Natural killer cell (primary cell): ENCODE measurements around the gene SLC22A4. TPM values are rescaled to one million over a fixed set of nuclear protein-coding genes. Genes with fewer than 3 reads are reported as not detected.

Experiments
- ATAC-seq, 3 donors: fragments of 150-1000 bp in 2 of 3; fragments of 200-7000 bp in 1 of 3; cut with Tn5 transposase; 1 replicate in 1 of 3; 2 replicates in 2 of 3; pipeline ENCODE4 v1.10.0; 2021; ENCODE audit warnings: mild to moderate bottlenecking in 2 of 3, moderate library complexity in 2 of 3
- DNase-seq, 2 donors: peaks; one replicate each; pipeline versions ENCODE4 v3.0.0 to v3.0.0-alpha.2; 2013 to 2021; ENCODE audit warnings: mixed read lengths in 1 of 2
- H3K27ac ChIP-seq: one replicate; pipeline ENCODE4 v1.5.1; 2013; ENCODE audit warnings: mild to moderate bottlenecking, low read length
- H3K27me3 ChIP-seq: one replicate; pipeline ENCODE4 v1.6.1; 2013; ENCODE audit warnings: low read length; ENCODE audit not compliant: control insufficient read depth, insufficient read depth
- H3K36me3 ChIP-seq: one replicate; pipeline ENCODE4 v1.6.1; 2013; ENCODE audit warnings: low read length; ENCODE audit not compliant: control insufficient read depth, insufficient read depth
- H3K4me1 ChIP-seq: one replicate; pipeline ENCODE4 v1.6.1; 2013; ENCODE audit warnings: low read length; ENCODE audit not compliant: control insufficient read depth, insufficient read depth
- H3K4me3 ChIP-seq: one replicate; pipeline ENCODE4 v1.5.1; 2013; ENCODE audit warnings: low read length
- H3K9me3 ChIP-seq: one replicate; pipeline ENCODE4 v1.6.1; 2013; ENCODE audit warnings: low read length; ENCODE audit not compliant: control insufficient read depth, insufficient read depth
- H3K27ac Mint-ChIP-seq, 2 donors: one replicate each; pipeline ENCODE4 v1.8.0; 2022; ENCODE audit warnings: mild to moderate bottlenecking in 2 of 2, mixed read lengths in 2 of 2, moderate library complexity in 1 of 2
- H3K27me3 Mint-ChIP-seq, 2 donors: one replicate each; pipeline ENCODE4 v1.8.0; 2022; ENCODE audit warnings: low read depth in 2 of 2, mixed read lengths in 2 of 2
- H3K36me3 Mint-ChIP-seq: one replicate; pipeline ENCODE4 v1.8.0; 2022; ENCODE audit warnings: mixed read lengths
- H3K4me1 Mint-ChIP-seq, 2 donors: one replicate each; pipeline ENCODE4 v1.8.0; 2022; ENCODE audit warnings: mixed read lengths in 2 of 2
- H3K4me3 Mint-ChIP-seq: one replicate; pipeline ENCODE4 v1.8.0; 2022; ENCODE audit warnings: mild to moderate bottlenecking, moderate library complexity, mixed read lengths
- H3K9me3 Mint-ChIP-seq, 2 donors: one replicate each; pipeline ENCODE4 v1.8.0; 2022; ENCODE audit warnings: mixed read lengths in 2 of 2
- CTCF ChIP-seq: fragments of 200-600 bp; IDR thresholded peaks from one replicate; pipeline ENCODE4 v1.8.0; 2022; ENCODE audit warnings: antibody characterized with exemption
- WGBS: methylation state at CpG from one replicate; pipeline ENCODE4 v1.1.7; 2013; ENCODE audit warnings: missing lambda C conversion rate; ENCODE audit not compliant: insufficient coverage; 5-methylcytosine and 5-hydroxymethylcytosine counted together
- intact Hi-C: fragments of 100-400 bp; cut with micrococcal nuclease; formaldehyde crosslinking; loops from one replicate; pipeline ENCODE4 v1.14.2; 2022
- total RNA-seq, 4 donors: library from RNA; stranded (reverse); fragments of 120-200 nt in 1 of 4; gene quantifications; one replicate each; pipeline versions ENCODE4 v1.2.3 to v1.2.4, GENCODE V29; 2013 to 2022

SLC22A4 gene
- total RNA-seq, 3 donors from 2014 or later (not counting 1 experiment from before 2014, with no cell fraction given): 0.14 to 2.3 (median 0.27) TPM

- intact Hi-C loops: no loop called here
- H3K36me3 Mint-ChIP-seq: no peaks in the 10 kb centered on the region
- H3K9me3 Mint-ChIP-seq: no peaks in the 10 kb centered on the region
- peaks cover 0 to 5% of the 10 kb centered on the region in 2 donors for H3K4me1 Mint-ChIP-seq
- Histone ChIP-seq H3K4me3 (no peak overlapping the region), H3K9me3 (no peaks in the 10 kb centered on the region), H3K4me1 (peaks cover 8% of the 10 kb centered on the region), H3K36me3 (no peaks in the 10 kb centered on the region), H3K27ac (no peak overlapping the region), H3K27me3 (peaks cover 13% of the 10 kb centered on the region)
- WGBS: 88% methylated on average over 7 of the region's 7 CpGs
- no peak overlapping the region for H3K4me3 Mint-ChIP-seq
- no peak for DNase-seq
- TF ChIP-seq CTCF: no peak
- ATAC-seq: no peak
- no peak overlapping the region for H3K27ac Mint-ChIP-seq
- H3K27me3 Mint-ChIP-seq: peaks cover 0 to 10% of the 10 kb centered on the region in 2 donors
Observed at GRCh38 chr5:132261881-132262845, 32.0 kb upstream of the SLC22A4 start.

GRCh38 chr5:132262882-132263547 lies 31.2 kb upstream of the SLC22A4 start:
- no peak overlapping the region for H3K27ac ChIP-seq
- no peaks in the 10 kb centered on the region for H3K9me3 Mint-ChIP-seq
- ATAC-seq (no peak), DNase-seq (no peak)
- peaks cover 0 to 9% of the 10 kb centered on the region in 2 donors for H3K27me3 Mint-ChIP-seq
- WGBS: 100% methylated on average over 2 of the region's 2 CpGs
- peaks cover 1% of the 10 kb centered on the region for H3K4me1 ChIP-seq
- H3K36me3 Mint-ChIP-seq: no peaks in the 10 kb centered on the region
- peaks cover 0 to 5% of the 10 kb centered on the region in 2 donors for H3K4me1 Mint-ChIP-seq
- no peak overlapping the region for H3K4me3 Mint-ChIP-seq
- H3K4me3 ChIP-seq: no peak overlapping the region
- intact Hi-C loops: no loop called here
- H3K27ac Mint-ChIP-seq: no peak overlapping the region
- H3K9me3 ChIP-seq: no peaks in the 10 kb centered on the region
- TF ChIP-seq CTCF: no peak
- H3K27me3 ChIP-seq: peaks cover 6% of the 10 kb centered on the region
- H3K36me3 ChIP-seq: no peaks in the 10 kb centered on the region

DNA sequence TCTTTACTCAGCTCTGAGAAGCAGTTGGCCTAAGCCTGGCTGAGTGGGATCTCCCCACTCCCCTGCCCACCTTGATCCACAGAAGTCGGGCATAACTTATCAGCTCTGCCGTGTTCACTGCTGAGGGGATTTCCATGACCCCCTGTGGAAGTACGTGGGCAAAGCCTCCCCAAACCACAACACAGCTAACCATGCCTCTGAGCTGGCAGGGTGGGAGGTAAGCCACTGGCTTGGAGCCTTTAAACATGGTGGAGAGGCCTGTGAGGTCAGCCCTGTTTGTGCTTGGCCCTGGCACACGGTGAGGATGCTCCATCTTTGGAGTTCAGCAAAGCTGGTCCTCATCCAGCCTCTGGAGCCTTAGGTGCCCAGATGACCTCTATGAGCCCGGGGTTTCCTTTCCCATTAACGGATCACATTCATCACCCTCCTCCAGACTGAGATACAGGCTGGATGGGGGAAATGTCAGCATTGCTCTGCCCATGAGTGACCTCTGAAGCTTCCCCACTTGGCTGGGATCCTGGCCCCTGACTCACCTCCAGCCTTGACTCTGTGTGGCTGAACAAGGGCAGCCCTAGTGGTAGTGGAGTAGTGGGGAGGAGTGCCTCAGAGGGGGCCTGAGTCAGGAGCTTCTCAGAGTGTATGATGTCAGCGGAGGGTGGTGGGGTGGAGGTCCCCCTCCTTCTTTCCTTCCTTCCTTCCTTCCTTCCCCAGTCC lies 30.5 kb upstream of the SLC22A4 start:
- intact Hi-C loops: no loop called here

More for the DNA sequence above, 30.5 kb upstream of the SLC22A4 start:
- no peak overlapping the region for H3K27ac ChIP-seq
- no peaks in the 10 kb centered on the region for H3K36me3 ChIP-seq
- TF ChIP-seq CTCF: no peak
- H3K4me1 Mint-ChIP-seq: peaks cover 0 to 5% of the 10 kb centered on the region in 2 donors
- WGBS: 71% methylated on average over 4 of the region's 7 CpGs
- H3K9me3 Mint-ChIP-seq: no peaks in the 10 kb centered on the region
- no peak overlapping the region for H3K4me3 Mint-ChIP-seq
- no peak overlapping the region for H3K27ac Mint-ChIP-seq
- H3K27me3 ChIP-seq: no peaks in the 10 kb centered on the region
- DNase-seq (peak in 1 of 2 donors; percentile 20), ATAC-seq (no peak)
- H3K9me3 ChIP-seq: no peaks in the 10 kb centered on the region
- H3K4me3 ChIP-seq: no peak overlapping the region
- H3K4me1 ChIP-seq: no peaks in the 10 kb centered on the region
- no peaks in the 10 kb centered on the region for H3K36me3 Mint-ChIP-seq
- H3K27me3 Mint-ChIP-seq: peaks cover 0 to 9% of the 10 kb centered on the region in 2 donors
